Measurements from ENCODE around the gene GRAP.
"Not testable (repeated sequence)": the region's sequence is repeated elsewhere in the genome, so short reads cannot be mapped to it uniquely, and the experiment has no call there.

Gene GRAP

GRCh38 chr17:19042369-19042768, 4.4 kb downstream of the GRAP start:
- DNase-seq (ENCODE audit: low spot score) = not testable (repeated sequence)

GRCh38 chr17:19041871-19042270, 4.9 kb downstream of the GRAP start:
- DNase-seq (ENCODE audit: low spot score) = not testable (repeated sequence)

GRCh38 chr17:19040350-19040749, 6.4 kb downstream of the GRAP start:
- not testable (repeated sequence) for DNase-seq (ENCODE audit: low spot score)

- DNase-seq (ENCODE audit: low spot score) = not testable (repeated sequence)
Observed at GRCh38 chr17:19038730-19039129, 8.0 kb downstream of the GRAP start.

GRCh38 chr17:19038007-19038406, 8.8 kb downstream of the GRAP start:
- not testable (repeated sequence) for DNase-seq (ENCODE audit: low spot score)

- not testable (repeated sequence) for DNase-seq (ENCODE audit: low spot score)
Observed at GRCh38 chr17:19037547-19037946, 9.2 kb downstream of the GRAP start.

- not testable (repeated sequence) for DNase-seq (ENCODE audit: low spot score)
Observed at GRCh38 chr17:19036186-19036585, 10.6 kb downstream of the GRAP start.

GRCh38 chr17:19032377-19032988, 14.3 kb downstream of the GRAP start:
- not testable (repeated sequence) for DNase-seq (ENCODE audit: low spot score)

- not testable (repeated sequence) for DNase-seq (ENCODE audit: low spot score)
Observed at GRCh38 chr17:19031729-19032128, 15.0 kb downstream of the GRAP start.

- not testable (repeated sequence) for DNase-seq (ENCODE audit: low spot score)
Observed at GRCh38 chr17:19030771-19031449, 15.8 kb downstream of the GRAP start.

- not testable (repeated sequence) for DNase-seq (ENCODE audit: low spot score)
Observed at GRCh38 chr17:19029740-19030139, 17.0 kb downstream of the GRAP start.

- DNase-seq (ENCODE audit: low spot score) = not testable (repeated sequence)
Observed at GRCh38 chr17:19028671-19029070, 18.1 kb downstream of the GRAP start.

GRCh38 chr17:19024101-19025078, 22.4 kb downstream of the GRAP start:
- no peak for DNase-seq (ENCODE audit: low spot score)

GRCh38 chr17:19023209-19023999, 23.4 kb downstream of the GRAP start:
- no peak for DNase-seq (ENCODE audit: low spot score)

- DNase-seq (ENCODE audit: low spot score) = no peak
Observed at GRCh38 chr17:19022747-19023146, 24.0 kb downstream of the GRAP start.

GRCh38 chr17:19022128-19022527, 24.6 kb downstream of the GRAP start:
- no peak for DNase-seq (ENCODE audit: low spot score)

GRCh38 chr17:19021622-19022083, 25.1 kb downstream of the GRAP start:
- no peak for DNase-seq (ENCODE audit: low spot score)

- DNase-seq (ENCODE audit: low spot score) = not testable (repeated sequence)
Observed at GRCh38 chr17:19021011-19021621, 25.6 kb downstream of the GRAP start.

GRCh38 chr17:19020016-19020415, 26.7 kb downstream of the GRAP start:
- no peak for DNase-seq (ENCODE audit: low spot score)

GRCh38 chr17:19019041-19019941, 27.5 kb downstream of the GRAP start:
- no peak for DNase-seq (ENCODE audit: low spot score)
